GM18951 (cell line): ENCODE data around the gene PDCD6IP.
"Not testable (repeated sequence)": the region's sequence is repeated elsewhere in the genome, so short reads cannot be mapped to it uniquely, and the experiment has no call there.

Experiments
- POLR2A ChIP-seq: IDR thresholded peaks from 4 replicates; pipeline ENCODE4 v1.6.1; 2011; ENCODE audit warnings: mild to moderate bottlenecking; ENCODE audit not compliant: insufficient read length, insufficient read depth; ENCODE audit errors: extremely low read depth
- in situ Hi-C: fragments of 300-500 bp; cut with MboI; formaldehyde crosslinking; loops from one replicate; pipeline ENCODE4 v1.12.0; 2022; ENCODE audit warnings: low sequenced_read_pairs, mixed read lengths, inconsistent platforms; ENCODE audit not compliant: unreplicated experiment

PDCD6IP gene

GRCh38 chr3:33803894-33804526, 5.6 kb downstream of the PDCD6IP start:
- no peak for TF ChIP-seq POLR2A
- in situ Hi-C loops, result no loop called here

- in situ Hi-C loops, result no loop called here
- no peak for TF ChIP-seq POLR2A
These were observed 8.8 kb downstream of the PDCD6IP start for GRCh38 chr3:33807191-33807590.

- no peak for TF ChIP-seq POLR2A
- in situ Hi-C loops, result no loop called here
These were observed 10.1 kb downstream of the PDCD6IP start for GRCh38 chr3:33808559-33808958.

- no peak for TF ChIP-seq POLR2A
- in situ Hi-C loops, result no loop called here
These were observed 12.1 kb downstream of the PDCD6IP start for GRCh38 chr3:33810545-33810944.

- in situ Hi-C loops, result no loop called here
- no peak for TF ChIP-seq POLR2A
These were observed 23.6 kb downstream of the PDCD6IP start for GRCh38 chr3:33821989-33822388.

- TF ChIP-seq POLR2A, result no peak
- in situ Hi-C loops, result no loop called here
These were observed 25.4 kb downstream of the PDCD6IP start for GRCh38 chr3:33823821-33824220.

GRCh38 chr3:33825111-33825510, 26.7 kb downstream of the PDCD6IP start:
- TF ChIP-seq POLR2A, result no peak
- in situ Hi-C loops, result no loop called here

GRCh38 chr3:33826206-33826605, 27.8 kb downstream of the PDCD6IP start:
- in situ Hi-C loops, result no loop called here
- TF ChIP-seq POLR2A, result no peak

- in situ Hi-C loops, result no loop called here
- TF ChIP-seq POLR2A, result no peak
These were observed 28.3 kb downstream of the PDCD6IP start for GRCh38 chr3:33826688-33827087.

- in situ Hi-C loops, result no loop called here
- TF ChIP-seq POLR2A, result no peak
These were observed 31.3 kb downstream of the PDCD6IP start for GRCh38 chr3:33829720-33830119.

- in situ Hi-C loops, result no loop called here
- TF ChIP-seq POLR2A, result no peak
These were observed 32.6 kb downstream of the PDCD6IP start for GRCh38 chr3:33831053-33831452.

- no peak for TF ChIP-seq POLR2A
- in situ Hi-C loops, result no loop called here
These were observed 35.1 kb downstream of the PDCD6IP start for GRCh38 chr3:33833408-33834095.

GRCh38 chr3:33834096-33834453, 35.6 kb downstream of the PDCD6IP start:
- in situ Hi-C loops, result no loop called here

GRCh38 chr3:33837182-33837581, 38.8 kb downstream of the PDCD6IP start:
- in situ Hi-C loops, result not testable (repeated sequence)

More at GRCh38 chr3:33834096-33834453, 35.6 kb downstream of the PDCD6IP start:
- TF ChIP-seq POLR2A, result no peak
